Panc1 (cell line): ENCODE measurements around the gene OMA1. TPM values are rescaled to one million over a fixed set of nuclear protein-coding genes. Genes with fewer than 3 reads are reported as not detected.
"Not testable (repeated sequence)": the region's sequence is repeated elsewhere in the genome, so short reads cannot be mapped to it uniquely, and the experiment has no call there.

Source experiments
- ATAC-seq: fragments of 200-7000 bp; cut with Tn5 transposase; 2 replicates; pipeline ENCODE4 v1.9.1; 2020; ENCODE audit warnings: mild to moderate bottlenecking, moderate library complexity
- BruUV-seq: library from RNA; stranded (reverse); fragments of 400-500 nt; replicated peaks from 2 replicates; lab custom pipeline; 2021; lab: Mats Ljungman, UMichigan
- CTCF ChIA-PET: fragments of 300-600 bp; sonication (Branson Sonifier 250); formaldehyde crosslinking; loops from one replicate; lab custom pipeline; 2022; ENCODE audit warnings: antibody characterized with exemption; lab: Charles Lee
- POLR2A ChIA-PET: fragments of 300-600 bp; sonication (Branson Sonifier 250); formaldehyde crosslinking; loops from one replicate; lab custom pipeline; 2022; ENCODE audit warnings: antibody characterized with exemption; lab: Charles Lee
- DNase-seq: peaks from one replicate; pipeline ENCODE4 v3.0.0-alpha.2; 2010; ENCODE audit warnings: low read depth, low spot score
- H3K27ac ChIP-seq: 2 replicates; pipeline ENCODE4 v1.5.1; 2011; ENCODE audit warnings: mild to moderate bottlenecking, low read length, inconsistent platforms
- H3K27me3 ChIP-seq: fragments of 200-500 bp; sonication (Bioruptor generic); 2 replicates; pipeline ENCODE4 v1.6.0; 2014; ENCODE audit warnings: low read length, inconsistent platforms; ENCODE audit not compliant: control insufficient read depth, insufficient read depth
- H3K36me3 ChIP-seq: fragments of 200-500 bp; sonication (Bioruptor generic); 2 replicates; pipeline ENCODE4 v1.5.1; 2014; ENCODE audit warnings: inconsistent platforms, mild to moderate bottlenecking, low read length, moderate library complexity; ENCODE audit not compliant: control insufficient read depth, insufficient read depth
- H3K4me1 ChIP-seq: 2 replicates; pipeline ENCODE4 v1.5.1; 2011; ENCODE audit warnings: inconsistent platforms, mild to moderate bottlenecking, low read length, moderate library complexity; ENCODE audit not compliant: control insufficient read depth, insufficient read depth
- H3K4me3 ChIP-seq, 2 experiments: 2 replicates each; pipeline ENCODE4 v1.5.1; 2011 to 2012; ENCODE audit warnings: low read depth in 2 of 2, low read length in 2 of 2, mild to moderate bottlenecking in 2 of 2, inconsistent platforms in 1 of 2, moderate library complexity in 1 of 2
- H3K9me3 ChIP-seq: fragments of 200-500 bp; sonication (Bioruptor generic); 2 replicates; pipeline ENCODE4 v1.5.1; 2014; ENCODE audit warnings: low read depth, mild to moderate bottlenecking, inconsistent platforms, low read length, moderate library complexity; ENCODE audit not compliant: control insufficient read depth, insufficient read depth
- CTCF ChIP-seq: fragments of 450-650 bp; IDR thresholded peaks from 2 replicates; pipeline ENCODE4 v1.5.1; 2017; ENCODE audit warnings: mild to moderate bottlenecking
- POLR2AphosphoS5 ChIP-seq: IDR thresholded peaks from 2 replicates; pipeline ENCODE4 v1.6.1; 2012; ENCODE audit warnings: mild to moderate bottlenecking, low read depth, low read length, moderate library complexity
- REST ChIP-seq, 2 experiments: IDR thresholded peaks; 2 replicates each; pipeline ENCODE4 v1.6.1; 2011 to 2012; ENCODE audit warnings: low read depth in 2 of 2, control low read depth in 1 of 2, low read length in 1 of 2, mild to moderate bottlenecking in 1 of 2, moderate library complexity in 1 of 2; ENCODE audit not compliant: insufficient read depth in 1 of 2
- SIN3A ChIP-seq: IDR thresholded peaks from 2 replicates; pipeline ENCODE4 v1.6.1; 2012; ENCODE audit warnings: low read depth, mild to moderate bottlenecking, low read length, moderate library complexity, borderline replicate concordance; ENCODE audit not compliant: insufficient read depth
- TCF7L2 ChIP-seq: IDR thresholded peaks from 2 replicates; pipeline ENCODE4 v1.6.1; 2011; ENCODE audit warnings: mild to moderate bottlenecking, low read depth, low read length, inconsistent platforms
- in situ Hi-C: cut with HindIII; loops from 2 replicates; pipeline ENCODE4 v1.10.0; 2016; ENCODE audit warnings: low sequenced_read_pairs, low pct_unique_long_range_greater_than_20kb
- intact Hi-C: fragments of 100-400 bp; cut with micrococcal nuclease; formaldehyde crosslinking; loops from one replicate; pipeline ENCODE4 v1.10.0; 2022; ENCODE audit not compliant: unreplicated experiment
- total RNA-seq: library from RNA; stranded (reverse); gene quantifications from one replicate; pipeline ENCODE4 v1.2.1, GENCODE V29; 2021; ENCODE audit not compliant: unreplicated experiment

Gene OMA1
- total RNA-seq, 1 experiment from 2014 or later = 16.6 TPM

- POLR2A ChIA-PET = no interaction called here
- CTCF ChIA-PET = no interaction called here
- no peak overlapping the region for H3K27ac ChIP-seq
- no peaks in the 10 kb centered on the region for H3K4me1 ChIP-seq
- intact Hi-C loops = no loop called here
- H3K36me3 ChIP-seq = no peaks in the 10 kb centered on the region
- no peak overlapping the region for H3K4me3 ChIP-seq
- in situ Hi-C loops = no loop called here
- H3K9me3 ChIP-seq = no peaks in the 10 kb centered on the region
- H3K27me3 ChIP-seq = peaks cover 28% of the 10 kb centered on the region
- TF ChIP-seq SIN3A (no peak), TCF7L2 (no peak), REST (IDR thresholded peaks at IDR 0.05; ENCODE audit: insufficient read depth in 1 of 2, low read depth in 2 of 2, low read length in 1 of 2) (no peak), POLR2AphosphoS5 (no peak), CTCF (no peak)
- ATAC-seq (no peak), DNase-seq (no peak)
- no TSS peak for BruUV-seq
These were observed 21.8 kb upstream of the OMA1 start for GRCh38 chr1:58568271-58568860.

- no TSS peak for BruUV-seq
- in situ Hi-C loops (no loop called here), intact Hi-C loops (no loop called here)
- H3K27ac ChIP-seq = no peak overlapping the region
- ATAC-seq (no peak), DNase-seq (no peak)
- TF ChIP-seq POLR2AphosphoS5 = no peak
- TF ChIP-seq TCF7L2 = no peak
- no peak for TF ChIP-seq REST (IDR thresholded peaks at IDR 0.05; ENCODE audit: insufficient read depth in 1 of 2, low read depth in 2 of 2, low read length in 1 of 2)
- TF ChIP-seq SIN3A = no peak
- no peak for TF ChIP-seq CTCF
- H3K9me3 ChIP-seq = no peaks in the 10 kb centered on the region
- no peaks in the 10 kb centered on the region for H3K36me3 ChIP-seq
- peaks cover 11% of the 10 kb centered on the region for H3K27me3 ChIP-seq
- POLR2A ChIA-PET = no interaction called here
- no peak overlapping the region for H3K4me3 ChIP-seq
- CTCF ChIA-PET = no interaction called here
- no peaks in the 10 kb centered on the region for H3K4me1 ChIP-seq
These were observed 19.8 kb upstream of the OMA1 start for GRCh38 chr1:58566339-58566738.

- intact Hi-C loops, in situ Hi-C loops, BruUV-seq, H3K4me1 ChIP-seq, DNase-seq, H3K27ac ChIP-seq, POLR2A ChIA-PET, H3K27me3 ChIP-seq, H3K9me3 ChIP-seq, H3K36me3 ChIP-seq, CTCF ChIA-PET, ATAC-seq, H3K4me3 ChIP-seq: not testable (repeated sequence)
These were observed 17.2 kb upstream of the OMA1 start for GRCh38 chr1:58563715-58564114.
